Activated CD8-positive, alpha-beta memory T cell treated with anti-CD3 and anti-CD28 coated beads, Interleukin-2, amount 10 ng/mL, durations not matched to agents 7 days and 5 days (primary cell): ENCODE data around the gene DUSP10. TPM values are rescaled to one million over a fixed set of nuclear protein-coding genes. Genes with fewer than 3 reads are reported as not detected.

ENCODE experiments used
- ATAC-seq: fragments of 150-1000 bp; cut with Tn5 transposase; one replicate; pipeline ENCODE4 v1.10.0; 2021; ENCODE audit warnings: moderate library complexity
- CTCF ChIA-PET: fragments of 350-600 bp; sonication (Branson Sonifier 250); formaldehyde crosslinking; loops from one replicate; lab custom pipeline; 2021; ENCODE audit warnings: antibody characterized with exemption; lab: Charles Lee
- DNase-seq: peaks from one replicate; pipeline ENCODE4 v3.0.0-alpha.2; 2020
- H3K27ac Mint-ChIP-seq: one replicate; pipeline ENCODE4 v1.8.0; 2021; ENCODE audit warnings: mild to moderate bottlenecking, mixed read lengths
- H3K27me3 Mint-ChIP-seq: one replicate; pipeline ENCODE4 v1.8.0; 2021; ENCODE audit warnings: mixed read lengths
- H3K36me3 Mint-ChIP-seq: one replicate; pipeline ENCODE4 v1.8.0; 2021; ENCODE audit warnings: mild to moderate bottlenecking, mixed read lengths
- H3K4me1 Mint-ChIP-seq: one replicate; pipeline ENCODE4 v1.8.0; 2021; ENCODE audit warnings: mixed read lengths
- H3K4me3 Mint-ChIP-seq: one replicate; pipeline ENCODE4 v1.8.0; 2021; ENCODE audit warnings: mild to moderate bottlenecking, moderate library complexity, mixed read lengths
- H3K9me3 Mint-ChIP-seq: one replicate; pipeline ENCODE4 v1.8.0; 2022; ENCODE audit warnings: low read depth, mixed read lengths
- total RNA-seq, 2 experiments: library from RNA; stranded (reverse); gene quantifications; one replicate each; pipeline ENCODE4 v1.2.3, GENCODE V29; 2021

Gene DUSP10
- total RNA-seq, 2 experiments from 2014 or later: 14.3 to 46.3 TPM

GRCh38 chr1:221723848-221724236 is 18.0 kb downstream of the DUSP10 start:
- Mint-ChIP-seq H3K36me3 (peaks cover 83% of the 10 kb centered on the region), H3K27me3 (no peaks in the 10 kb centered on the region), H3K4me1 (peaks cover 60% of the 10 kb centered on the region), H3K27ac (no peak overlapping the region), H3K9me3 (peaks cover 11% of the 10 kb centered on the region), H3K4me3 (no peak overlapping the region)
- no peak for ATAC-seq
- CTCF ChIA-PET: interaction anchor here (2.5 to 3.8 kb wide), 3 partner anchors 10 to 18 kb away, joined by 10 to 14 read pairs (median 10); partner anchors contain the start of gene DUSP10
- DNase-seq: no peak

DNA sequence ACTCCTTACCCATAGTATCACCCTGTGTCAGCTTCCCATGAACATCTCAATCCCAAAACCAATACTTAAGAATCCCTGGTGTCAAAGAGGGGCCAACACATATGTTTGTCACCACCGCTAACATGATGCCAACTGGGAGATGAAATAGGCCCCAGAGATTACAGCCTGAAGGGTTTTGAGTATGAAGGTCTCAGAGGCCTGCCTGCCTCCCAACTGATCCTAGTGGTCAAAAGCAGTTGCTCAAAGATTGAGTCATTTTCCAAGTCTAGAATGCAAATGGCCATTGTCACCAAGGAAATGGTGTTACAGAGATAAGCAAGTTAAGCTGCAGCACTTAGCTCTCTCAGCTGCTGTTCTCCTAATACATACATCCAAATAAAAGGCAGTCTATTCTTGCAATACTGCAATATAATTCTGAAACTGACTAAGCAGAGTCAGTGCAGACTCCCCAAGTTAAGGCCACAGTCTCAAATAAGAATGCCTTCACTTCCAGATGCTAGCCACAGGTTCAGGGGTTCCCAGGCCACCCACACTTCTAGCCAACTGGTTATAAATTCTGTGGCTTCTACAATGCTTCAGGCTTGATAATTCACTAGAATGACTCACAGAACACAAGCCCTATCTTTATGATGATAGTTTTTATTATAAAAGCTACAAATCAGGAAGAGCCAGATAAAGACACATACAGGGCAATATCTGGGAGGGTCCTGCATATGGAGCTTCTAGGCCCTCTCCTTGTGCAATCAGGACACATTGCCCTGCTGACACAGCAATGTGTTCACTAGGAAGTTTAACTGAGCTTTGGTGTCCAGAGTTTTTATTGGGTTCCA is 18.7 kb downstream of the DUSP10 start:
- CTCF ChIA-PET: interaction anchor here (1.0 to 3.8 kb wide), 4 partner anchors 10 to 19 kb away, joined by 3 to 14 read pairs (median 10); partner anchors contain the start of gene DUSP10
- no peak for DNase-seq
- H3K4me1 Mint-ChIP-seq: peaks cover 56% of the 10 kb centered on the region
- H3K27ac Mint-ChIP-seq: no peak overlapping the region
- H3K4me3 Mint-ChIP-seq: no peak overlapping the region
- H3K9me3 Mint-ChIP-seq: peaks cover 11% of the 10 kb centered on the region
- no peaks in the 10 kb centered on the region for H3K27me3 Mint-ChIP-seq
- ATAC-seq: no peak
- H3K36me3 Mint-ChIP-seq: peaks cover 82% of the 10 kb centered on the region

- no peak for DNase-seq
- no peak for ATAC-seq
- peaks cover 10% of the 10 kb centered on the region for H3K9me3 Mint-ChIP-seq
- H3K4me1 Mint-ChIP-seq: peaks cover 50% of the 10 kb centered on the region
- peaks cover 78% of the 10 kb centered on the region for H3K36me3 Mint-ChIP-seq
- no peak overlapping the region for H3K4me3 Mint-ChIP-seq
- CTCF ChIA-PET: interaction anchor here (1.0 to 2.5 kb wide), 2 partner anchors 9 to 20 kb away, joined by 3 to 10 read pairs; partner anchors contain the start of gene DUSP10
- H3K27me3 Mint-ChIP-seq: no peaks in the 10 kb centered on the region
- H3K27ac Mint-ChIP-seq: no peak overlapping the region
These were observed 19.5 kb downstream of the DUSP10 start for GRCh38 chr1:221722254-221723017.

GRCh38 chr1:221720545-221720944 is 21.3 kb downstream of the DUSP10 start:
- Mint-ChIP-seq H3K4me3 (no peak overlapping the region), H3K27me3 (no peaks in the 10 kb centered on the region), H3K36me3 (peaks cover 77% of the 10 kb centered on the region), H3K9me3 (peaks cover 10% of the 10 kb centered on the region), H3K27ac (no peak overlapping the region), H3K4me1 (peaks cover 45% of the 10 kb centered on the region)
- CTCF ChIA-PET: interaction anchor here (1.2 to 2.2 kb wide), 3 partner anchors 14 to 58 kb away, joined by 3 to 8 read pairs (median 3); partner anchors contain the start of gene DUSP10
- DNase-seq: no peak
- no peak for ATAC-seq

DNA sequence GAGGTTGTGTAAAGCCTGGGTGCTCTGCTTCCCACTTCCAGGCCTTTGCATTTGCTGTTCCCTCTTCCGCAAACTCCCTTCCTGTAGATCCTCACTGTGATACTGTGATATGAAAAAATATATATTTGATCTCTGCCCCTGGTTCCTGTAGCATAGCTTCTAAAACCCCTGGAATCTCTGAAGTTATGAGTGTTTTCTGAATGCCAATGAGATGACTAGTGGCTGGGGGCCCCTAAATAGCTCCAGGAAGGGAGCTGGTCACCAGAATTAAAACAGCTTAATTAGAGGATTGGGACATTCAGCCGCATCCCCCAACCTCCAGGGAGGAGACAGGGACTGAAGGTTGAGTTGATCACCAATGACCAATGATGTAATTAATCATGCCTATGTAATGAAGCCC is 21.9 kb downstream of the DUSP10 start:
- peaks cover 45% of the 10 kb centered on the region for H3K4me1 Mint-ChIP-seq
- H3K27ac Mint-ChIP-seq: no peak overlapping the region
- H3K4me3 Mint-ChIP-seq: no peak overlapping the region
- DNase-seq (no peak), ATAC-seq (no peak)
- CTCF ChIA-PET: interaction anchor here (1.2 to 2.2 kb wide), 3 partner anchors 12 to 21 kb away, joined by 3 to 8 read pairs (median 4); partner anchors contain the start of gene DUSP10
- peaks cover 76% of the 10 kb centered on the region for H3K36me3 Mint-ChIP-seq
- H3K9me3 Mint-ChIP-seq: peaks cover 10% of the 10 kb centered on the region
- no peaks in the 10 kb centered on the region for H3K27me3 Mint-ChIP-seq

DNA sequence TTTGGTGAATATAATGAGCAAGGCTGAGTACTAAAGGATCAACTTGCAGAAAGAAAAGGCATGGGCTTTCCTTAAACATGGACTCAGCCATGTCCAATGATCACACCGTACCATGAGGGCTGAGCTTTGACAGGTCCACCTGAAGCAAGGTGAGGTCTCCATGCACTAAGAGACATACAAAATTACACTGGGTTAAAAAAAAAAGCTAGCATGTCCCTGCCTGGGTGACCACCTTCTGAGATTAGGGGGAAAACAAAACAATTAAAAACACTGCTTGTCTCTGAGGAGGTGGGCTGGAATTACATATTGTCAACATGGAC is 22.7 kb downstream of the DUSP10 start:
- Mint-ChIP-seq H3K27ac (no peak overlapping the region), H3K36me3 (peaks cover 77% of the 10 kb centered on the region), H3K27me3 (no peaks in the 10 kb centered on the region), H3K4me1 (peaks cover 50% of the 10 kb centered on the region), H3K4me3 (no peak overlapping the region), H3K9me3 (peaks cover 10% of the 10 kb centered on the region)
- no peak for ATAC-seq
- CTCF ChIA-PET: interaction anchor here (1.4 kb wide), 1 partner anchor 11 kb away, joined by 4 read pairs; no protein-coding TSS in a partner anchor
- DNase-seq: no peak

DNA sequence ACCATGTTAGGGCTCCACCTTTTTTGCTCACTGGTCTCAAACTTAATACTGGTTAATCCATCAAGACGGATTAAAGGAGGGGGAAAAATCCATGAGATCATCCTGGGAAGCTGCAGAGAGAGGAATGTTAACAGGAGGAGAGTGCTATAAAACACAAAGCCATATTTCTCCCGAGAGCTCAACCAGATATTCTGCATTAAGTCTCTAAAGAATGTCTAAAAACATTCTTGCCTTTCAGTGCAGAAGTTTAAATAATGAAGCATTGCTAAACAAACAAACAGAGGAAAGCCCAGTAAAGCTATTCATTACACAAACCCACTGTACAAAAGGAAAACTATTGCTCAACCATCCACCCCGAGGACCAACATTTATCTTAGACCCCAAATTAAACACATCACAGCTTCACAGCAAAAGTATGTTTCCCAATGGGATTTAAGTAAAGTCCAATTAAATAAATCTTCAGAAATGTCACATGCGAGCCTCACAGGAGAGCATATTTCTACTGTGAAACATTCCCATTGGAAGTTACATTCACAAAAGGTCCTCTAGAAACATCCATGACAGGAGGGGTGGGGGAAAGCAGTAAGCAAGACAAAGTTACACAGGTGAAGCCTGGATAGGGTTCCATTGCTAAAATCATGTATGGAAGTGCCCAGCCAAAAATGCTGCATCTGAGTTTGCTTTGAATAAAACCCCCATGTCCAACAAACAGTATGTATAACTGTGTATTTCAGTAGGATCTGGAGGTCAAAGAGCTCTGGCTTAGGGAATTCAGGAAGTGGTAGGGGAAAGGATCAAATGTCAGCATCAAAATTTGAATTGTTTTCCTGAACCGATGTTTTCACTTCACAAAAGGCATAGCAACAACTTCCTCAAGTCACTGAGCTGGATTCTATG is 23.3 kb downstream of the DUSP10 start:
- Mint-ChIP-seq H3K4me1 (peaks cover 53% of the 10 kb centered on the region), H3K27me3 (no peaks in the 10 kb centered on the region), H3K27ac (no peak overlapping the region), H3K36me3 (peaks cover 75% of the 10 kb centered on the region), H3K9me3 (peaks cover 6% of the 10 kb centered on the region), H3K4me3 (no peak overlapping the region)
- ATAC-seq (no peak), DNase-seq (no peak)
- CTCF ChIA-PET: interaction anchor here (1.4 kb wide), 1 partner anchor 11 kb away, joined by 4 read pairs; no protein-coding TSS in a partner anchor

- peaks cover 2% of the 10 kb centered on the region for H3K9me3 Mint-ChIP-seq
- no peak overlapping the region for H3K27ac Mint-ChIP-seq
- CTCF ChIA-PET: no interaction called here
- ATAC-seq: no peak
- peaks cover 50% of the 10 kb centered on the region for H3K4me1 Mint-ChIP-seq
- no peak overlapping the region for H3K4me3 Mint-ChIP-seq
- H3K36me3 Mint-ChIP-seq: peaks cover 63% of the 10 kb centered on the region
- no peak for DNase-seq
- no peaks in the 10 kb centered on the region for H3K27me3 Mint-ChIP-seq
These were observed 24.4 kb downstream of the DUSP10 start for GRCh38 chr1:221717485-221717853.

- Mint-ChIP-seq H3K27me3 (no peaks in the 10 kb centered on the region), H3K27ac (peak overlapping the region; percentile 21)
- CTCF ChIA-PET: no interaction called here
These were observed 25.0 kb downstream of the DUSP10 start for GRCh38 chr1:221716713-221717484.

DNA sequence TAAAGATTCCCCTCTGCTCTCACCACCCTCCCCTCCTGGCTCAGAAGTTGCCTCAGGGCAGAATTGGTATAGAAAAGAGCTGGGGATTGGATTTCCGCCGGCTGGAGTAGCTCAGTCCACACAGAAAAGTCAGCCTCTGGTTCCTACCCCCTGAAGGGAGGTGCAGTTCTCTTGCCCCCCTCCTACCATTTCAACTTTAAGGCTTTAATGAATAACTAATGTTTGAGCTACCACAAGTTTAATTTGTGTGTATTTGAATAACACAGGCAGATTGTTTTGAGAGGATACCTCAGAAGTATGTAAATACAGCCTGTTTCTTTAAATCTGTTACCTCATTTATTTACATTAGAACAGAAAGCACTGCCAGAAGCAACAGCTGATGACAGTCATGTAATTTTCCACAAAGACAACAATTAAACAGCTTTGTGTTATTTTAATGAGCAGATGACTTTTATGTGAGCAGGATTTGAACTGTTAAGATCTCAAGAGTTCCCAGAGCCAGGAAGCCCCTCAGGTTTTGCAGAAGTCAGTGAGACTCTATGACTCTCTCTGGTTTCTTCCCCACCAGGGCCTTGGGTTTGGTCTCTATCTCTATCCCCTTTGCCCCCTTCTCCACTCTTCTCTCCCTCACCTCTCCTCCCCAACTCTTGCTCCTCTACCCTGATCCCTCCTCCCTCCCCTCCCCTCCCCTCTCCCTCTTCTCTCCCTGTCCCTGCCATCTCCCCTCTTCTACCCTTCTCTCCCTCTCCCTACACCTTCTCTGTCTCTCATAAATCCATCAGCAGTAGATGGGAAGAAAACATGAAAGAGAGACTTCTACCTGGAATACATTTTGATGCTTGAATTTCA is 26.3 kb downstream of the DUSP10 start:
- peaks cover 63% of the 10 kb centered on the region for H3K4me1 Mint-ChIP-seq
- peak overlapping the region; percentile 32 for H3K27ac Mint-ChIP-seq
- DNase-seq (no peak), ATAC-seq (no peak)
- peaks cover 52% of the 10 kb centered on the region for H3K36me3 Mint-ChIP-seq
- no peaks in the 10 kb centered on the region for H3K27me3 Mint-ChIP-seq
- H3K4me3 Mint-ChIP-seq: no peak overlapping the region
- H3K9me3 Mint-ChIP-seq: peaks cover 2% of the 10 kb centered on the region
- CTCF ChIA-PET: interaction anchor here (10.4 kb wide), 1 partner anchor 28 kb away, joined by 92 read pairs; the partner anchor contains the start of gene DUSP10

More at GRCh38 chr1:221716713-221717484, 25.0 kb downstream of the DUSP10 start:
- peaks cover 58% of the 10 kb centered on the region for H3K36me3 Mint-ChIP-seq
- H3K4me1 Mint-ChIP-seq: peaks cover 53% of the 10 kb centered on the region
- H3K9me3 Mint-ChIP-seq: peaks cover 2% of the 10 kb centered on the region
- H3K4me3 Mint-ChIP-seq: no peak overlapping the region
- DNase-seq (no peak), ATAC-seq (no peak)
